Brain microvascular endothelial cell (primary cell): Measurements from ENCODE around the gene SRMS.

Experiments
- DNase-seq: peaks from one replicate; pipeline ENCODE4 v3.0.0-alpha.2; 2020
- H3K27ac ChIP-seq: fragments of 250-450 bp; sonication (Bioruptor Pico); 2 replicates; pipeline ENCODE4 v1.5.1; 2020; ENCODE audit warnings: mild to moderate bottlenecking, moderate library complexity
- H3K27me3 ChIP-seq: fragments of 250-450 bp; sonication (Bioruptor Pico); replicated peaks from 2 replicates; pipeline ENCODE4 v1.5.1; 2020; ENCODE audit warnings: mild to moderate bottlenecking
- H3K36me3 ChIP-seq: fragments of 250-450 bp; sonication (Bioruptor Pico); replicated peaks from 2 replicates; pipeline ENCODE4 v1.5.1; 2020; ENCODE audit warnings: mild to moderate bottlenecking
- H3K4me3 ChIP-seq: 2 replicates; pipeline ENCODE4 v1.5.1; 2011; ENCODE audit warnings: low read depth, mild to moderate bottlenecking, control low read depth, low read length, moderate library complexity
- in situ Hi-C: cut with HindIII; loops from 2 replicates; pipeline ENCODE4 v1.10.0; 2017; ENCODE audit warnings: low sequenced_read_pairs, low pct_ligation_motif_present
- TF ChIP-seq, protein P1 (sequence below): IDR thresholded peaks from 2 replicates; pipeline ENCODE4 v1.5.1; 2011; ENCODE audit warnings: low read depth, mild to moderate bottlenecking, moderate library complexity, low read length, control low read depth, inconsistent platforms; ENCODE audit errors: missing control alignments

Gene SRMS

GRCh38 chr20:63566395-63567135, 19.0 kb upstream of the SRMS start:
- H3K27me3 ChIP-seq, result no peaks in the 10 kb centered on the region
- no peak for DNase-seq
- TF ChIP-seq, protein P1, sequence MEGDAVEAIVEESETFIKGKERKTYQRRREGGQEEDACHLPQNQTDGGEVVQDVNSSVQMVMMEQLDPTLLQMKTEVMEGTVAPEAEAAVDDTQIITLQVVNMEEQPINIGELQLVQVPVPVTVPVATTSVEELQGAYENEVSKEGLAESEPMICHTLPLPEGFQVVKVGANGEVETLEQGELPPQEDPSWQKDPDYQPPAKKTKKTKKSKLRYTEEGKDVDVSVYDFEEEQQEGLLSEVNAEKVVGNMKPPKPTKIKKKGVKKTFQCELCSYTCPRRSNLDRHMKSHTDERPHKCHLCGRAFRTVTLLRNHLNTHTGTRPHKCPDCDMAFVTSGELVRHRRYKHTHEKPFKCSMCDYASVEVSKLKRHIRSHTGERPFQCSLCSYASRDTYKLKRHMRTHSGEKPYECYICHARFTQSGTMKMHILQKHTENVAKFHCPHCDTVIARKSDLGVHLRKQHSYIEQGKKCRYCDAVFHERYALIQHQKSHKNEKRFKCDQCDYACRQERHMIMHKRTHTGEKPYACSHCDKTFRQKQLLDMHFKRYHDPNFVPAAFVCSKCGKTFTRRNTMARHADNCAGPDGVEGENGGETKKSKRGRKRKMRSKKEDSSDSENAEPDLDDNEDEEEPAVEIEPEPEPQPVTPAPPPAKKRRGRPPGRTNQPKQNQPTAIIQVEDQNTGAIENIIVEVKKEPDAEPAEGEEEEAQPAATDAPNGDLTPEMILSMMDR, result no peak
- in situ Hi-C loops, result no loop called here
- no peak overlapping the region for H3K4me3 ChIP-seq
- H3K36me3 ChIP-seq, result peaks cover 20% of the 10 kb centered on the region
- no peak overlapping the region for H3K27ac ChIP-seq

DNA sequence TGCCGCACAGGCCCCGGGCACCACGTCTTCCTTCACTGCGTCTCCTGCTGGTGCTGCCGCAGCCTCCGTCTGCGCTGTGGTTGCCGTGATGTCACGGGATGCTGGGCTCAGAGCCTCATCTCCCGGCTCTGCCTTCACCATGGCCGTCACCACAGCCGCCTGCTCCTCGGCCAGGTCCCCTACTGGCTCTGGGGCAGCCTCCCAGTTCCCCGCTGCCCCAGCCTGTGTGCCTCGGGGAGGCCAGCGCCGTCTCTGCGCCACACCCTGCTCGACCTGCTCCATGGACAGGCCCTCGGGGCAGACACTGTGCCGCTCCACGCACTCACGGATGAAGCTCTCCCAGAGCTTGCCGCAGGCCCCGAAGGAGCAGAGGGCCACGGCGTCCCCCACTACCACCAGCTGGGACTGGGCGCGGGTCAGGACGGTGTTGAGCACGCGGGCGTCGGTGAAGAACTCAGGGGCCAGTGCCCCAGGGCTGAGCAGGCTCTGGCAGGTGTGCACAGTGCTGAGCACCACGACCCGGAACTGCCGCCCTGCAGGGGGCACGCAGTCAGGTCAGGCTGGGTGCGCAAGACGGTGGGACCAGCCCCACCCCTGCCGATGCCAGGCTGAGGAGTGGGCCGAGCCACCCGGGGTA, 18.3 kb upstream of the SRMS start:
- no peak for DNase-seq
- no peaks in the 10 kb centered on the region for H3K27me3 ChIP-seq
- in situ Hi-C loops, result no loop called here
- no peak overlapping the region for H3K4me3 ChIP-seq
- H3K27ac ChIP-seq, result no peak overlapping the region
- TF ChIP-seq, protein P1, result no peak
- H3K36me3 ChIP-seq, result peaks cover 25% of the 10 kb centered on the region

DNA sequence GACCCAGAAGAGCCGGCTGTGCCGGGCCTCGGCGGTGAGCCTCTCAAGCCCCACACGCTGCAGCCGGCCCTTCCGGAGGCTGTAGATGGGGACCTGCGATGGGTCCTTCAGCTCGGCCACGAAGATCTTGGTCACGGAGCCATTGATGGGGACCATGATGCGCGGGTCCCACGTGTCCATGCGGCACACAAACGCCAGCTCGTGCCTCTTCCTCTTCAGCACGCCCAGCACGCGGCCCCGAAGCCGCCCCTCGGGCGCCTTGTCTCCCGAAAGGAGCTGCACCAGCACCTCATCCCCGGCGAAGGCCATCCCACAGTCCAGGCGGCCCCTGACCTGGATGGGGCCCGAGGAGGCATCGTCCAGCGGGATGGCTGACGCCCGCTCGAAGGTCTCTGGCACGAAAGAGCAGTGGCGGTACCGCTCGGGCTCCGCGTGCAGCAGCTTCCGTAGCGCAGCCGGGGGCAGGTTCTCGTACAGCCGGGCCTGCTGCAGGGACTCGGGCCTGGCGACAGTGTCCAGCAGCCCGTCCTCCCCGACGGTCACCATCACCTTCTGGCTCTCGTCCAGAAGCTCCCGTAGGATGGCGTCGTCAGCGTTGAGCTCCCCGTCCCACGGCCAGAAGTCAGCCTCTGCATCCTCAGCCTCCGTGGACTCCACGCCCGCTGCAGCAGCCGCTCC, 17.6 kb upstream of the SRMS start:
- no peak for DNase-seq
- Histone ChIP-seq H3K27me3 (no peaks in the 10 kb centered on the region), H3K36me3 (peaks cover 32% of the 10 kb centered on the region), H3K4me3 (no peak overlapping the region), H3K27ac (no peak overlapping the region)
- in situ Hi-C loops, result no loop called here
- TF ChIP-seq, protein P1, result no peak

GRCh38 chr20:63564036-63564810, 16.7 kb upstream of the SRMS start:
- no peak overlapping the region for H3K27ac ChIP-seq
- TF ChIP-seq, protein P1, result no peak
- H3K4me3 ChIP-seq, result no peak overlapping the region
- in situ Hi-C loops, result no loop called here
- H3K27me3 ChIP-seq, result no peaks in the 10 kb centered on the region
- H3K36me3 ChIP-seq, result peaks cover 36% of the 10 kb centered on the region
- DNase-seq, result no peak

- in situ Hi-C loops, result no loop called here
- H3K36me3 ChIP-seq, result peaks cover 36% of the 10 kb centered on the region
- TF ChIP-seq, protein P1, result no peak
These were observed 15.8 kb upstream of the SRMS start for GRCh38 chr20:63563225-63563935.

More at GRCh38 chr20:63563225-63563935, 15.8 kb upstream of the SRMS start:
- Histone ChIP-seq H3K27me3 (no peaks in the 10 kb centered on the region), H3K4me3 (no peak overlapping the region), H3K27ac (no peak overlapping the region)
- DNase-seq, result no peak
